Muscle of arm (tissue), 14 donors: ENCODE data around the gene UBE2QL1. TPM values are rescaled to one million over a fixed set of nuclear protein-coding genes. Genes with fewer than 3 reads are reported as not detected.
A peak's percentile ranks its signal among the peaks of the same experiment; 100 is the strongest.

Experiments used
- DNase-seq: peaks from one replicate; pipeline ENCODE4 v3.0.0-alpha.2; 2013
- long read RNA-seq, 11 donors: transcript quantifications; one replicate each; lab custom pipeline, GENCODE V29; 2026
- polyA plus RNA-seq, 12 donors: library from polyadenylated mRNA; unstranded; fragments of 120-200 nt; gene quantifications; one replicate each; pipeline ENCODE4 v1.2.1, GENCODE V29; 2013; ENCODE audit not compliant: insufficient read length in 12 of 12

Gene UBE2QL1, protein sequence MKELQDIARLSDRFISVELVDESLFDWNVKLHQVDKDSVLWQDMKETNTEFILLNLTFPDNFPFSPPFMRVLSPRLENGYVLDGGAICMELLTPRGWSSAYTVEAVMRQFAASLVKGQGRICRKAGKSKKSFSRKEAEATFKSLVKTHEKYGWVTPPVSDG
- 1 to 10 TPM in 10 of 12 donors, not detected in 2; 1.3 to 3.8 (median 3.1) TPM for polyA plus RNA-seq
- long read RNA-seq, donor 1, full-length matches to known transcripts, result 1 of 1 reads
- long read RNA-seq, donor 1, partial matches to known transcripts, result 0 of 1 reads
- long read RNA-seq, donor 1, other reads (novel, unspliced or antisense), result 0 of 1 reads
- long read RNA-seq, donor 2, full-length matches to known transcripts, result 2 of 2 reads
- long read RNA-seq, donor 2, partial matches to known transcripts, result 0 of 2 reads
- long read RNA-seq, donor 2, other reads (novel, unspliced or antisense), result 0 of 2 reads
- long read RNA-seq, donor 3, full-length matches to known transcripts, result 2 of 2 reads
- long read RNA-seq, donor 3, partial matches to known transcripts, result 0 of 2 reads
- long read RNA-seq, donor 3, other reads (novel, unspliced or antisense), result 0 of 2 reads
- long read RNA-seq, donor 4, full-length matches to known transcripts, result 2 of 2 reads
- long read RNA-seq, donor 4, partial matches to known transcripts, result 0 of 2 reads
- long read RNA-seq, donor 4, other reads (novel, unspliced or antisense), result 0 of 2 reads
- long read RNA-seq, donor 5, full-length matches to known transcripts, result 6 of 6 reads
- long read RNA-seq, donor 5, partial matches to known transcripts, result 0 of 6 reads
- long read RNA-seq, donor 5, other reads (novel, unspliced or antisense), result 0 of 6 reads
- long read RNA-seq, donor 6, result 0 reads
- long read RNA-seq, donor 7, full-length matches to known transcripts, result 2 of 2 reads
- long read RNA-seq, donor 7, partial matches to known transcripts, result 0 of 2 reads
- long read RNA-seq, donor 7, other reads (novel, unspliced or antisense), result 0 of 2 reads
- long read RNA-seq, donor 8, full-length matches to known transcripts, result 3 of 3 reads
- long read RNA-seq, donor 8, partial matches to known transcripts, result 0 of 3 reads
- long read RNA-seq, donor 8, other reads (novel, unspliced or antisense), result 0 of 3 reads
- long read RNA-seq, donor 9, result 0 reads
- long read RNA-seq, donor 10, full-length matches to known transcripts, result 4 of 4 reads
- long read RNA-seq, donor 10, partial matches to known transcripts, result 0 of 4 reads
- long read RNA-seq, donor 10, other reads (novel, unspliced or antisense), result 0 of 4 reads
- long read RNA-seq, donor 11, full-length matches to known transcripts, result 1 of 1 reads
- long read RNA-seq, donor 11, partial matches to known transcripts, result 0 of 1 reads
- long read RNA-seq, donor 11, other reads (novel, unspliced or antisense), result 0 of 1 reads

DNA sequence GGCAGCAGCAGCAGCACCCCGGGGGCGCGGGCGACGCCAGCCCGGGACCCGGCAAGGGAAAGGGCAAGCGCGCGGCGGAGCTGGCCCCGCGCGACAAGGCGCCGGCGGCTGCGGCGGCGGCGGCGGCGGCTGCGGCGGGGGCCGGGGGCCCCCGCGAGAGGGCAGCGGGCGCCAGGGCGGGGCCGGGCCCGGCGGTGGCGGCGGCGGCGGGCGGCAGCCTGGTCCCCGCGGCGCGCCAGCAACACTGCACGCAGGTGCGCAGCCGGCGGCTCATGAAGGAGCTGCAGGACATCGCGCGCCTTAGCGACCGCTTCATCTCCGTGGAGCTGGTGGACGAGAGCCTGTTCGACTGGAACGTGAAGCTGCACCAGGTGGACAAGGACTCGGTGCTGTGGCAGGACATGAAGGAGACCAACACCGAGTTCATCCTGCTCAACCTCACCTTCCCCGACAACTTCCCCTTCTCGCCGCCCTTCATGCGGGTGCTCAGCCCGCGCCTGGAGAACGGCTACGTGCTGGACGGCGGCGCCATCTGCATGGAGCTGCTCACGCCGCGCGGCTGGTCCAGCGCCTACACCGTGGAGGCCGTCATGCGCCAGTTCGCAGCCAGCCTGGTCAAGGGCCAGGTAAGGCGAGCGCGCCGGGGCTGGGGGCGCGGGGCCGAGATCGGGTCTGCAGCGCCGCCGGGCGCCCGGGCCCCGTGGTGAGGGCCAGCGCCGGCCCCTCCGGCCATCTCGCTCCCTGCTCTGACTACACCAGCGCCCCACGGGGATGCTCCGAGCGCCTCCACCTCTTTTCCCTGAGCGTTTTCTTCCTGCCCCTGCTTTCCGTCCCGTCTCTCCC lies at the start of gene UBE2QL1:
Gene UBE2QL1 (plus strand): TSS at position 238 of the 843 bp plus-strand sequence. CDS start 35 bp downstream, at position 273.
- DNase-seq, result peak; percentile 2

DNA sequence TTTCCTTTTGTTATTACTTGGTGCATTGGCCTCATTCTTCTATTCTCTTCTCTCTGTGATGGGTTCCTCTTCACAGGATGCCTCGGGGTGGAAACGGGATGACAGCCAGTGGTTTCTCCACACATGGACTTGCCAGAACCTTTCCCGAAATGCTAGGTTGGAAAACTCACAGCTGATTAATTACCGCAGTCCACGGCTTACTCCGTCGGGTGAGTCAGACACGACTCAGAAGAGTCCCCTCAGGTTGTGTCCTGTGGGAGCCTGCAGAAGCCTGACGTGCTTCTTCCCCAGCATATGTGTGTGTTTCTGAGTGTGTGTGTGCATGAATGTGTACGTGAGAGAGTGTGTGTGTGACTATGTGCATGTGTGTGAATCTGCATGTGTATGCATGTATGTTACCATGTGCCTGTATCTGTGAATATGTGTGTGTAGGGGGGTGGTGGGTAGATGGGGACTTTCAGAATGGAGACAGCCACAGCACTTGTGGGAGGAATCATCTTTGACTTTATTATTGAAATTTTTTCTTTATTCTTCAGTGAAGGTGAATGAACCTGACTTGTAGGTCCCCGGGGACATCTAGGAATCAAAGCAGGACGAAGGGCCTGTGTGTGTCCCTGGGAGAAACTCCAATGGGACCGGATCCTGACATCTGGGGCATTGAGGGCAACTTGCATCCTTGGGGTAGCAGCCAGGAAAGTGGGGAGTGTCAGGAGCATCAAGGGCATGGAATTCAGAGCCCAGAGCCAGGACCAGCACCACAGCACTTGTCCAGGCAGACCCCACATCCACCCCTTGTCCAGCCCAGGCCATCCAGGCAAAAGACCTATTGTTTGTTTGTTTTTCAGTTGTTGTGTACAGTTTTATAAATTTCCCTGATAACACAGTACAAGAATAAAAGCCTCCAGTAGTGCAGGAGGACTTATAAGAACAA lies 48.4 kb upstream of the UBE2QL1 start:
- no peak for DNase-seq

DNA sequence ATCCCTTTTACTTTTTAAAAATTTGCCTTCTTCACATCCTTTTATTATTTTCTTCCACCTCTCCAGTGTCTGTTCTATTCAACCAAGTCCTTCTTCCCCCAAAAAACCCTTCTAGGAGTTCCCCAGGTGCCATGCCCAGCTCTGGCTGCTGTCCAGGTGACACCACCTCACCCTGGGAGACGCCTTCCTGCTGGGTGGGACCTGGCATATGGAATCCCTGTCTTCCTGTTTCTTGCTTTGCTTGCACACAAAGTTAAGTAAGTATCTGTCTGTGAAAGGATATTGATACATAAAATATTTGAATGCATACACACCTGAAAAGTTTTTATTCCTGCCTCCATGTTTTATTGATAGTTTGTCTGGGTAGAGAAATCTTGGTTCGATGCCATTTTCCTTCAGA lies 47.2 kb upstream of the UBE2QL1 start:
- no peak for DNase-seq

DNA sequence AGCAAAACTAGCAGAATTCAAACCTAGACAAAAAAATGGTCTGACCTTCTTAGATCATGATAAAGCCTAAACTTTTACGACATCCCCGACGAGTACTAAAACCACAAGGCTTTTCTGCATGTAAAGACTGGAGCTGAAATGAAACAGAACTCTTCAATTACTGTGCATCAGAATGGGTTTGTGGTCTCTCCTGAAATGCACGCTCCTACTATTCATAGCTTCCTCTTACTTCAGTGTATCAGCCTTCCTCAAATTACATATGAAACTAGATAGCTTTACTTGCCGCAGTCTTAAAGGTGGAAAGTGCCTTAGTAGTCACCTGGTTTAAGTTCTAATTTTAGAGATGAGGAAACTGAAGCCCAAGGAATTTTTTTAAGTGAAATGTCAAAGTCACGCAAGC lies 45.7 kb upstream of the UBE2QL1 start:
- DNase-seq, result no peak

DNA sequence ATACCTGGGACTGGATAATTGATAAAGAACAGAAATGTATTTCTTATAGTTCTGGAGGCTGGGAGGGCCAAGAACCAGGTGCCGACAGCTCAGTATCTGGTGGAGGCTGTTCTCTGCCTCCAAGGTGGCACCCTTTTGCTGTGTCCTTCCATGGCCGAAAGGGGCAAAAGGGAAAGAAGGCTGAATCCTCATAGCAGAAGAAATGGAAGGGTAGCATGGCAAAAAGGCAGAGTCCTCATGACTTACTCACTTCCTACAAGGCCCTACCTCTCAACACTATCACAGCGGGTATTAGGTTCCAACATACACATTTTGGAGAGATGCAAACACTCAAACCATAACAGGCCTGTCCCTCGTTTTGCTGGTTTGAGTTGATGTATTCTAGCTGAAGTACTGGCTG lies 45.2 kb upstream of the UBE2QL1 start:
- DNase-seq, result no peak

DNA sequence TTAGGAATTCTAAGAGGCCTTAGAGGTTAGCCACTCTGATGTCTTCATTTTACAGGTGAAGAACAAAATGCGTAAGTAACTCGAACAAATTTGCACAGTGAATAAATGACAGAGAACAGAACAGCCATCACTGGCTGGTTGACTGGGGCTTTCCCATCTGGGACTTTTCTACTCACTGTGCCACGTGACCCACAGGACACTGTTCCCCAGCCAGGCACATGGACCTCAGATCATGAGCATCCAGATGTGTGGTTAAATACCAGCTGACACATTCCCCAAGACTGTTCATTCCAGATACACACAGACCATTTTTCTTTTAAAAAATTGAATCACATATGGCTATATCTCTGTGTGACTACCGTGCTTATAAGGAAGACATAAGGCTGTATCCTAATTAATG lies 44.5 kb upstream of the UBE2QL1 start:
- DNase-seq, result no peak

DNA sequence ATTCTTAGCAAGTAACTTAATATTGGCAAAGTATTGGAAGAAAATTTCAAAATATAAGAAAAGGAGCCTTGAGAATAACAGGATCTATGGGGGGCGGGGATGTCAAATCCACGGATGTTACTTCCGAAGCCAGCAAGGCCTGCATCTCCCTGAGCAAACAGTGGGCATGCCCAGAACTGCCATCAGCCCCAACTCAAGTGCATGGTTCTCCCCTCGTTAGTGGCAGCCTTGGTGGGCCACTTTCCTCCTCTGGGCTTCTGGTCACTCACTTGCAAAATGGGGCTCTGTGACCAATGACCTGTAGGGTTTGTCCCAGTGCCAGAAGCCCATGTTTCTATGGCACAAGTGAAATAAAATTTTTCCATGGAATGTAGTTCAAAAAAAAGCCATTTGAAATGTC lies 43.1 kb upstream of the UBE2QL1 start:
- DNase-seq, result no peak

DNA sequence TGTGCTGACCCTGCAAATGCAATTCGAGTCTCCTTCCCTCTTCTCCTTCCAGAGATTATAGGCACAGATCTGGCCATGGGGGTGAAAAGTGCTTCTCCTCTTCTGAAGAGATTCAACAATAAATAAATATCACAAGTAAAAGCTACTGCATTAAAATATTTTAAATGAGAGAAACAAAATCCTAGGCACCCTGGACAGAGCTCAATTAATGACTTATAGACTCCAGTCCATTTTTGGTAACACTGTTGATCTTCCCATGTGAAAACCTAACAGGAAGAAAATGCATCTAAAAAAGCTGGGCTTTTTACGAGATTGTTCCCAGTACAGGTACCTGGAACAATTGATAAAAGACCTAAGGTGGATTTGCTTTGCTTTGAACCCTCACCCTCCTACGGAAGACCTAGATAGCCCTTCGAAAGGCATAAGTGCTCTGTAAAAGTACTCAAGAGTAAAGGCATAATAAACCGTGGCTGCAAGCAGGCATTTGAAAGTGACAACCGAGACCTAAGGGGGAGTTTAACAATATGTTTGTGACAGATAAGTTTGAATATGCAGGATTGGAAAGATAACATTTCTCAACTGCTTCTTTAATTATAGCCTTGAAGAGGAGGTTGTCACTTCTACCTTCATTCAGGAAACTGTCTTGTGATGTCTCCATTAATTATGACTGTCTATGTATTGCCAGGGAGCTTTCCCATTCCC lies 41.0 kb upstream of the UBE2QL1 start:
- no peak for DNase-seq

DNA sequence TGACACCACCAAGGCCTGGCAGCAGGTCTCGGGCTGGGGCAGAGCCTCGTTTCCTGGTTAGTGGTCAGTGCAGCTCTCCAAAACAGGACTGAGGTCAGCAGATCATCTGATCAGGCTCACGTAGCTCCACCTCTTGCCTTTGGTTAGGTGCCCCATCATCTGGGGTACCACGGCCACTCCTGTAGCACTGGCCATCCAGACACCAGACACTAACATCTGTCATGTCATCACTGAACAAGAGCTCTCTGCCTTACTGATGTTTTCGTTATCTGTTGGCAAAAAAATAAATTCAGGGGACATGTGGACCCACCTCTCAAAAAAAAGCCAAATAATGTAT lies 40.4 kb upstream of the UBE2QL1 start:
- no peak for DNase-seq

DNA sequence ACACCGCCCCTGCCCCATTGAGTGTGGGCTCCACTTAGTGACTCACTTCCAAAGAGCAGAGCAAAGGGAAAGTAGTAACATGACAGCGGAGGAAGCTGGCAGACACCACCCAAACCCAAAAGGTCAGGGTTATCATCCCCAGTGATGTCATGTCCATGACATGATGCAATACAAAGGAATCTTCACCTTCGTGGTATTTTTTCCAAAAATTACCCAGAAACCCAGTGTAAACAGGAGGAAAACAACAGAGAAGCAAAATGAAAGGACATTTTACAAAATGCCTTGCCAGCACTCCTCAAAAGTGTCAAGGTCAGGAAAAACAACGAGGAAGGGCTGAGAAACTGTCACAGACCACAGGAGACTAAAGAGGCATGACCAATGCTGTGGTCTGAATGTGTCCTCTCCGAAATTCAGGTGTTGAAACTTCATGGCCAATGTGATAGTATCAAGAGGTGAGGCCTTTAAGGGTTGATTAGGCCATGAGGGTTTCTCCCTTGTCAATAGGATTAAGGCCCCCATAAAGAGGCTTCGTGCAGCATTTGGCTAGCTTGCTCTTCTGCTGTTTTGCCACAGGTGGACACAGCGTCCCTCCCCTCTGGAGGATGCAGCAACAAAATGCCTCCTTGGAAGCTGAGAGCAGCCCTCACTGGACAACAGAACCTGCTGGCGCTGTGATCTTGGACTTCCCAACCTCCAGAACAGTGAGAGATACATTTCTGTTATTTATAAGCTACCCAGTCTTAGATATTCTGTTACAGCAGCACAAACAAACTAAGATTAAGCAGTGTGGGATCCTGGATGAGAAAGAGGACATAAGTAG lies 39.8 kb upstream of the UBE2QL1 start:
- no peak for DNase-seq

DNA sequence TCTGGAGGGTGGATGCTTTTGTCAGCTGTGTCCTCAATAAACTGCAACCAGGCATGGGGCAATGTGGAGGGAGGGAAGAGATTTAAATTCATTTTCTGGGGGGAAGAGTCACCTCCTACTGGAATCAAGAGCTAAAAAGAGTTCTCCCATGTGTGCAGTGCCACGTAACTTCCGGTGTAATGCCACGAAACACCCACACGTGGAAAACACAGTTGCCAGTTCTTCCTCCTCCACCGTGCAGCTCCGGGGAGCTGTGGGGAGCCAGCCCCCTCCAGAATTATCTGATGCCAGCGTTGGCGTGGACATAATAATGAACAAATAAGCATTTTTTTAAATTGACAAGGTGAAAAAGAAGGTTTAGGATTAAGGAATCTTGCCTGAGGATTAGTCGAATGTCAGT lies 38.2 kb upstream of the UBE2QL1 start:
- DNase-seq, result no peak

DNA sequence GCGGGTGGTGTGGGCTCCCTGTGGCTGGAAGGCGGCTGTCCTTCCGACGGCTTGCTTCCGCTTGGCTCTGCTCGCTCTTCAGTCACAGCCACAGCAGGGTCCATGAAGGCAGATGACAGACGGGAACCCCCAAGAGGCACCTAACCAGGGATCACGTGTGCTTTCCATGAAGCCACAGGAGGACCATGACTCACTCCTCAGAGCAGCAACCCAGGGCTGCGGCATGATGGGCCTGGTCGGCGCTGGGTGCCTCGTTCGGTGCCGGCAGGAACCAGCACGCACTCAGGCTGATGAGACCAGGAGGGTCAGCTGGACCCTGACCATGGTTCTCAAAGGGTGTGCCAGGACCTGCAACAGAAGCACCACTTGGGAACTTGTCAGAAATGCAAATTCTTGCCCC lies 37.5 kb upstream of the UBE2QL1 start:
- DNase-seq, result no peak

DNA sequence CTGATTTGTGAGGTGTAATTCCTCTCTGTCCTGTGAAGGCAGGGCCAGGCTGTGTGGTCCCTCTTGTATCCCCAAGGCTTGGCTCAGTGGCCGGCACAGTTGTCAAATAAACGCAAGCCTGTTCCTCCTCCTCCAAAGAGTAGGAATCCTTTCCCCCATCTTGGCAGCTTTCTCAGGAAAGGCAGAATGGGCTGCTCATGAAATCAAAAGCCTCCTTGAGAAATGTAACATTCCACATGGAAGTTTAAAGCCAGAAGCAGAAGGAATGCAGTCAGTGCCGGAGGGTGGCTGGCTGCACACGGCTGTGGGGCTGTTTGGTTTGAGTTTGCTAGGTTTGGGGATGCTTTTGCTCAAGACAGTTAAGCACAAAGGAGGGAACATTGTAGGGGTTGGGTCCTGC lies 35.8 kb upstream of the UBE2QL1 start:
- DNase-seq, result no peak

DNA sequence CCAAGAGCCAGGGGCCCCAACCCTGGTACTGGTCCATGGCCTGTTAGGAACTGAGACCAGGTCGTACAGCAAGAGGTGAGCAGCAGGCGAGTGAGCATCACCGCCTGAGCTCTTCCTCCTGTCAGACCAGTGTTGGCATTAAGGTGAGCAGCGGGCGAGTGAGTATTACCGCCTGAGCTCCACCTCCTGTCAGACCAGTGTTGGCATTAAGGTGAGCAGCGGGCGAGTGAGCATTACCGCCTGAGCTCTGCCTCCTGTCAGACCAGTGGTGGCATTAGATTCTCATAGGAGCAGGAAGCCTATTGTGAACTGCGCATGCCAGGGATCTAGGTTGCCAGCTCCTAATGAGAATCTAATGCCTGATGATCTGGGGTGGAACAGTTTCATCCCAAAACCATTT lies 31.0 kb upstream of the UBE2QL1 start:
- DNase-seq, result no peak

DNA sequence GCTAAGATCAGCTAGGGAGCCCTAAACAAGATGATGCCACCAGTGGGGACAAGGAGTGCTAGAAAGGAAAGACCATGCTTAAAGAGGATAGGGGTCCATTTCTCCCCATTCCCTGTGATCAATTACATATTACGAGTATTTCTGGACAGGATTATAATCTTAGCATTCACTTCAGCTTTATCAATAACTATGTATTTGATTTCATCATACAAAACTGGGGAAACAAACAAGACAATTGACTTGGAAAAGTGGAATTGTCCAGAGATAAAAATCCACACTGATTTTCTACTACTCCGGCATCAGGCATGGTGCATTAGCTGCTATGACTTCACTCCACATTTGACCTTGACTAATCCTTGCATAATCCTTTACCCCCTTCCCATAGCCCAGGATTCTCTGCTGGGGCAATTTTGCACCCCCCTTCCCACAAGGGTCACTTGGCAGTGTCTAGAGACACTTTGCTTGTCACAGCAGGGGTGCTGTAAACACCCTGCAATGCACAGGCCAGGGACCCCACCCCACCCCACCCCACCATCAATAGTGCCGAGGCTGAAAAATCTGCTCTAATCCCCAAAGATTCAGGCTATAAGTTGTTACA lies 29.9 kb upstream of the UBE2QL1 start:
- no peak for DNase-seq

DNA sequence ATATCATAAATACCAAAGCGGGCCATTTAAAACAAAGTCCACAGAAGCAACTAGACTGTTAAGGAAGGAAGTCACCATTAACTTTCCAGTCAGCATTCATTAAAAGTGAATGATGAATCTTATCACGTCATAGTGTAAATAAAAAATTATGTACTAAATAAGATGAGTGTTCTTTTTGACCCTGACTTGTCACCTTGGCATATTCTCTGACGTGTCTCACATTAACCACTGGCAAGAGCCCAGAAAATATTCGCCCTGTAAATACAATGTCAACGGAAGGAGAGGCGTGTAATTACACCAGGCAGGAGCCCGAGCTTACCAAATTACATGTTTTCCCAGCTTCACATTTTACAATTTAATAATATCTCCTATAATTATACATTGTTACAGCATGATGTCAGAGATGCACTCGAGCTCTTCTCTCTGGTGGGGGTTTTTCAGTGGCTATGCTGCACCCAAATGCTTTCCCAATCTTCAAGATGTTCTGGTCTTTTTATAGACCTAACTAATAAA lies 29.3 kb upstream of the UBE2QL1 start:
- no peak for DNase-seq

DNA sequence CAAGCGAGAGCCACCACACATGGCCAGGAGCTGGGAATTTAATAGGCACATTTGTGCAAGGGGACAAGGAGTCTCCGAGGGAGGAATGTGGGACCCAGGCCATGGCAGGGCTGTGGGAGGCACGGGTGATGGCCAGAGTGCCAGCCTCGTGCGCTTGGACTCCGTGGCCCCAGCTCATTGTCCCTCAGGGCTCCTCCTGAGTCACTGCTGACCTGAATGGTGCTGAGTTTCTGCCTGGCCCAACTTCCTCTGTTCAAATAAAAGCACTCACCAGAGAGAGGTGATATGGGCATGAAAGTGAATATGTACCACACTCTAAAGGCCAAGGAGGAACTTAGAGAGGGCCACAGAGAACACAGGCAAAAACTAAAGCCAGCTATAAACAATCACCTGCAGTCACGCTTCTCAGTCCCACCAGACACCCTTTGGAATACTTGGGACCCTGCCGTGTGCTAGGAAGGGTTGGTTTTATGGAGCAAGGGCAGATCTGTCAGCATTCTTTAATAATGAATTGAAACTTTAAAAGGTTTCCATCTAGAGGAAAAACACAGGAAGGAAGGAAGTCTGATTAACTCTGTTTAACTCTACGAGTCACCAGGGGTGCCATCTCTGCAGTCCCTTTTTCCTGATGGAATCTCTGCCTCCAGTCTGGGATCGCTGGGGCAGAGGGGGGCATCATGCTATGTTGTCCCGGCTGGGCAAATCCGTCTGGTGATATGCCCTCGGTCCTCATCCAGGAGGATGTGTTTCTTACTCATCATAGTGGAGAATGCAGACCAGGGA lies 25.1 kb upstream of the UBE2QL1 start:
- DNase-seq, result no peak
